Lung (tissue), 12 donors: ENCODE results near the gene POLR1E. TPM values are rescaled to one million over a fixed set of nuclear protein-coding genes. Genes with fewer than 3 reads are reported as not detected.
"Not testable (repeated sequence)": the region's sequence is repeated elsewhere in the genome, so short reads cannot be mapped to it uniquely, and the experiment has no call there.

Experiments
- ATAC-seq: fragments of 200-7000 bp; cut with Tn5 transposase; one replicate; pipeline ENCODE4 v1.9.1; 2020; ENCODE audit warnings: moderate number of reproducible peaks; ENCODE audit not compliant: insufficient read depth, low FRiP score
- DNase-seq, 3 donors: peaks; one replicate each; pipeline ENCODE4 v3.0.0-alpha.2; 2013 to 2017
- H3K27ac ChIP-seq, 2 donors: one replicate each; pipeline ENCODE4 v1.5.1; 2013; ENCODE audit warnings: mild to moderate bottlenecking in 2 of 2, moderate library complexity in 2 of 2, control low read depth in 1 of 2, inconsistent platforms in 1 of 2, low read depth in 1 of 2, low read length in 1 of 2
- H3K27me3 ChIP-seq, 3 donors: one replicate each; pipeline ENCODE4 v1.5.1; 2013; ENCODE audit warnings: low read length in 2 of 3; ENCODE audit not compliant: control insufficient read depth in 3 of 3, insufficient read depth in 3 of 3
- H3K36me3 ChIP-seq, 4 donors: one replicate each; pipeline ENCODE4 v1.5.1; 2013; ENCODE audit warnings: low read length in 4 of 4, mild to moderate bottlenecking in 1 of 4, moderate library complexity in 1 of 4; ENCODE audit not compliant: control insufficient read depth in 4 of 4, insufficient read depth in 4 of 4
- H3K4me1 ChIP-seq, 5 donors: one replicate each; pipeline ENCODE4 v1.5.1; 2013; ENCODE audit warnings: low read length in 5 of 5, mild to moderate bottlenecking in 2 of 5, moderate library complexity in 1 of 5; ENCODE audit not compliant: control insufficient read depth in 5 of 5, insufficient read depth in 5 of 5
- H3K4me3 ChIP-seq: one replicate; pipeline ENCODE4 v1.5.1; 2013; ENCODE audit warnings: mild to moderate bottlenecking, control low read depth, moderate library complexity
- H3K9ac ChIP-seq, 2 donors: one replicate each; pipeline ENCODE4 v1.5.1; 2013; ENCODE audit warnings: low read length in 2 of 2, control low read depth in 1 of 2; ENCODE audit not compliant: insufficient read depth in 1 of 2
- H3K9me3 ChIP-seq, 4 donors: one replicate each; pipeline ENCODE4 v1.5.1; 2013; ENCODE audit warnings: low read length in 3 of 4, mild to moderate bottlenecking in 1 of 4, moderate library complexity in 1 of 4; ENCODE audit not compliant: control insufficient read depth in 4 of 4, insufficient read depth in 3 of 4
- CTCF ChIP-seq: IDR thresholded peaks from 2 replicates; pipeline ENCODE4 v1.5.1; 2012; ENCODE audit warnings: mild to moderate bottlenecking; ENCODE audit errors: control extremely low read depth, extremely low read depth
- WGBS, 2 donors: extraction: QIAGEN DNeasy Blood & Tissue Kit; methylation state at CpG; one replicate each; pipeline ENCODE4 v1.1.7; 2013; 5-methylcytosine and 5-hydroxymethylcytosine counted together
- polyA plus RNA-seq, 2 donors: library from polyadenylated mRNA; stranded (reverse); fragments of 200-250 nt; gene quantifications; one replicate each; pipeline ENCODE4 v1.2.1, GENCODE V29; 2013
- total RNA-seq, 2 donors: library from RNA; depleted of rRNA in 1 of 2; stranded (reverse); fragments of >200 nt in 1 of 2; gene quantifications; one replicate each; pipeline ENCODE4 v1.2.1, GENCODE V29; 2014 to 2021
- donor health status: control.
- donor health status: control.
- donor health status: Bipolar disorder and iron deficiency.
- donor health status: healthy.
- donor health status: DM: yes; HTN: yes; CAD: no.

The POLR1E gene
- total and polyA plus RNA-seq, 4 donors: 14.1 to 19.9 (median 18.1) TPM

- no peaks in the 10 kb centered on the region for H3K27me3 ChIP-seq
- peak within 1 kb of the TSS; percentile 96 to 99 for H3K9ac ChIP-seq
- H3K27ac ChIP-seq: peak within 1 kb of the TSS; percentile 95 to 99
- H3K36me3 ChIP-seq: peaks cover 0 to 3% (median 0%) of the 10 kb centered on the region in 4 donors
- H3K9me3 ChIP-seq: no peaks in the 10 kb centered on the region
- peak within 1 kb of the TSS; percentile 87 for H3K4me3 ChIP-seq
- WGBS, 2 donors: 0% methylated on average over 48 to 52 of the region's 52 CpGs
- DNase-seq (peak; percentile 100), ATAC-seq (peak; percentile 92)
- no peak for TF ChIP-seq CTCF
- H3K4me1 ChIP-seq: peaks cover 0 to 18% (median 8%) of the 10 kb centered on the region in 5 donors
These were observed 20.3 kb upstream of the POLR1E start, which contains the start of gene ZBTB5 for GRCh38 chr9:37465249-37466036. Gene ZBTB5, minus strand, starts transcription at chr9:37465450. Its CDS starts 22,899 bp downstream, at chr9:37442551.

GRCh38 chr9:37466037-37466709 lies 19.6 kb upstream of the POLR1E start:
- peaks cover 0 to 3% (median 0%) of the 10 kb centered on the region in 4 donors for H3K36me3 ChIP-seq
- ATAC-seq (peak; percentile 16), DNase-seq (peak; percentile 88 to 92 (median 89))
- H3K27ac ChIP-seq: peak overlapping the region; percentile 74 to 99
- H3K9ac ChIP-seq: peak overlapping the region; percentile 72 to 87
- no peak for TF ChIP-seq CTCF
- H3K9me3 ChIP-seq: no peaks in the 10 kb centered on the region
- H3K4me1 ChIP-seq: peaks cover 0 to 18% (median 8%) of the 10 kb centered on the region in 5 donors
- peak overlapping the region; percentile 44 for H3K4me3 ChIP-seq
- WGBS, 2 donors: 1% methylated on average over 47 of the region's 47 CpGs
- no peaks in the 10 kb centered on the region for H3K27me3 ChIP-seq

GRCh38 chr9:37467530-37467929 lies 18.2 kb upstream of the POLR1E start:
- ATAC-seq, H3K9me3 ChIP-seq, DNase-seq, H3K9ac ChIP-seq, H3K27ac ChIP-seq, H3K27me3 ChIP-seq, H3K4me3 ChIP-seq, H3K36me3 ChIP-seq: not testable (repeated sequence)
- WGBS, 2 donors: 95 to 96% methylated on average over 17 of the region's 17 CpGs
- H3K4me1 ChIP-seq: peaks cover 0 to 16% (median 7%) of the 10 kb centered on the region in 5 donors

GRCh38 chr9:37468620-37469019 lies 17.1 kb upstream of the POLR1E start:
- TF ChIP-seq CTCF: no peak
- peaks cover 0 to 3% (median 0%) of the 10 kb centered on the region in 4 donors for H3K36me3 ChIP-seq

More at GRCh38 chr9:37468620-37469019, 17.1 kb upstream of the POLR1E start:
- no peaks in the 10 kb centered on the region for H3K27me3 ChIP-seq
- ATAC-seq (no peak), DNase-seq (no peak)
- WGBS, 2 donors: 93 to 99% methylated on average over 6 of the region's 6 CpGs
- no peak overlapping the region for H3K9ac ChIP-seq
- peaks cover 0 to 8% (median 3%) of the 10 kb centered on the region in 5 donors for H3K4me1 ChIP-seq
- H3K9me3 ChIP-seq: no peaks in the 10 kb centered on the region
- no peak overlapping the region for H3K4me3 ChIP-seq
- no peak overlapping the region for H3K27ac ChIP-seq
